Measurements from ENCODE around the gene SLC5A6. TPM values are rescaled to one million over a fixed set of nuclear protein-coding genes. Genes with fewer than 3 reads are reported as not detected.

SLC5A6 gene
- polyA plus RNA-seq, 1 donor: 18.6 TPM

DNA sequence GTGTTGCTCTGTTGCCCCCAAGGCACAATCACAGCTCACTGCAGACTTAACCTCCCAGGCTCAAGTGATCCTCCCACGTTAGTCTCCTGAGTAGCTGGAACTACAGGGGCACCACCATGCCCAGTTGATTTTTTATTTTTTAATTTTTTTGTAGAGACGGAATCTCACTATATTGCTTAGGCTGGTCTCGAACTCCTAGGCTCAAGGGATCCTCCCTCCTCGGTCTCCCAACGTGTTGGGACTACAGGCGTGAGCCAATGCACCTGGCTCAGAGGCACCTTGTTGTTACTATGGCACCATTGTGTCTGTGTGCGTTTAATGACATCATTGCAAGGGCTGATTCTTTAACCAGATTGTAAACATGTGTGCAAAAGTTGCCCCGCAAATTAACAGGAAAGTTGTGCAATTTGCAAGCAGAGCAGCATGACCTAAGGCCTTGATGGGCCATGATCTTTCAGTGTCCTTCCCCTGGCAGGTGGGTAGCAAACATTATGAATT lies 40.7 kb downstream of the SLC5A6 start:
- DNase-seq: no peak

DNA sequence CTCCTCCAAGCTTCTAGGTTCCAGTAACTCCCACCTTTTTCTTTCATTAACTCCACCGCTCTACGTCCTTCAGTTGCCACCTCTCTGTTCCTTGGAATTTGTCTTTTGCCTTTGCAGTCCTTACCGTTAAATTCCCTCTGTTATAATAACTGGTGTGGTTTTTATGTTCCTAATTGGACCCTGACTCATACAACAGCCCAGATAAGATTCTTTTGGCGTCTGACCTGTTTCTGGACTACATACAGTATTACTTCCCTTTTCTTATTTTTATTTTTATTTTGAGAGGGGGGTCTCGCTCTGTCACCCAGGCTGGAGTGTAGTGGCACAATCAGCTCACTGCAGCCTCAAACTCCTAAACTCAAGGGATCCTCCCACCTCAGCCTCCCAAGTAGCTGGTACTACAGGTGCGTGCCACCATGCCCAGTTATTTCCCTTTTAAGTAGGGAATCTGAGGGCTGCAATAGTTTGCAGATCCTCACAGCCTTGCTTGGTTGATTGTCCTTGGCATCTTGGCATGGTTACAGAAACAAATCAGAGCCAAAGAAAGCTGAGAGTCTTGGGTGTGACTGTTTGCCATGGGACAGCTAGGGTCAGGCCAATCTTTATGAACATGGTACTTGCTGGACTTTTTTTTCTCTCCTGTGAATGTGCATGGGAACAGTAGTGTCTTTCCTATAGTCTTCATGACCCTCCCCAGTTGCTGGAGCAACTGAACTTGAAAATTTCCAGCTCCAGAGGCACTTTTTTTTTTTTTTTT lies 41.3 kb downstream of the SLC5A6 start:
- no peak for DNase-seq

DNA sequence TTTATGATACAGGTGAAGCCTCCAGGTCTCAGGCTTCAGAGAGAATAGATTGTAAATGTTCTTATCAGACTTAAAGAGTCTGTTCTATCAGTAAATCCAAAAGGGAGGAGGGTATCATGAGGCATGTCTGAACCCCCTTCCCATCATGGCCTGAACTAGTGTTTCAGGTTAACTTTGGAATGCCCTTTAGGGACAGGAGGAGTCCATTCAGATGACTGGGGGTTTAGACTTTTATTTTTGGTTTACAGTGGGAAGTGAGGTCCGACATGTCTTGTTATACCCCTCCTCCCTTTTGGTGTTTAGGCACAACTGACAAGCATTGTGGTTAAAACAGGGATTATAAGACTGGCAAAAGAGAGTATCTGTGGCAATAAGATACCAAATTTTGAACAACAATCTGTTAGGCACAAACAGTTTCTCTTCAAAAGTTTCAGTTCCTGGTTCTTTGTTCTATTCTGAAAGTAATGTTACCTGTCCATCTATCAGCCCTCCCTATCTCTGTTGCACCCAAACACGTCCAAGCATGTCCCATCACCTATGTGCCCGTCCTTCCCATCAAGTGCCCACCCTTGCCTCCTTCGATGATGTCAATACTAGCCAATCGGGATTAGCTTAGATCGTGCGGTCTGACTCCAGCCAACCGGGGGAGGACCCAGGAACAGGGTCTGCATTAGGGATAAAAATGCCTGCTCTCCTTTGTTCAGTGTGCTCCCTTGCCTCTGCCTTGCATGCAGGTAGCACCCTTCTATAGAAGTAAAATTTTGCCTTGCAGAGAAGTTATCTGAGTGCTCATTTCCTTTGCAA lies 46.9 kb downstream of the SLC5A6 start:
- DNase-seq: no peak

DNA sequence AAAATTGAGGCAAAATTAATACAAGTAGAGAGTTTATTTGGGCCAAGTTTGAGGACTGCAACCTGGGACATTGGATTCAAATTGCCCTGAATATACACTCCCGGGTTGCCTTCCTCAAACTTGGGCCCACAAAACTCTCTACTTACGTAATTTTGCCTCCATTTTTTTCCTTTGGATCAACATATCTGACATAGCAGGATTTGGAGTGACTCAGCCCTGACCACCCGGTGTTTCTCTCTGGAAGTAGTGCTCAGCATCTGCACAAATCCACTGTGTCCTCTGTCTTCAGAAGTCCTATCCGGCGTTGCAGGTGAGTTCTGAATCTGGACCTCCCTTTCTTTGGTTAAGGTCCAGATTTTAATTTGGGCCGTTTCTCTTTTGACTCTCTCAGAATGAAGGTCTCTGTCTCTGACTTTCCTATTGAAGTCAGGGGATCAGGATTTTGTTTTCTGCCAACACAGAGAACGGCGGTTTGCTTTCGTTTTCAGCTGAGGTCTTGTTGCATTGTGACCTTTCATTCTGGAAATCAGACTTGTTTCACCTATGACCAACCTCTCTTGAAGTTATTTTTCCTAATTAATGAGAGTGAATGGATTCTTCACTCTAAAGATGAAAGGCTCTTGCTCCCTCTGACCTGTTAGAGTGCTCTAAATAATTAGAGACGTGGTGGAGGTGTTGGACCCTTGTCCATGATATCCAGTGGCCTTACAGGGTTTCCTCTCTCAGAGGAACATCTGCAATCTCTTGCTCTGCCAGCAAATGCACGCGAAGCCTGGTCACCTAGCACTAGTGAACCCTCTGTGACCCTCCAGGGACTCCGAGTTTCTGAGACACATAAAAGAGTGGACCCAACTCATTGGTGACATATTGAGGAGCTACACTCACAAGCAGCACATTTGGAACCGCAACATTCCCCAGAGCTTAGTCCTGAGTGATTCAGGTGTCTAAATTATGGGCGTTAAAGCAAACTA lies 49.6 kb downstream of the SLC5A6 start:
- DNase-seq: no peak

DNA sequence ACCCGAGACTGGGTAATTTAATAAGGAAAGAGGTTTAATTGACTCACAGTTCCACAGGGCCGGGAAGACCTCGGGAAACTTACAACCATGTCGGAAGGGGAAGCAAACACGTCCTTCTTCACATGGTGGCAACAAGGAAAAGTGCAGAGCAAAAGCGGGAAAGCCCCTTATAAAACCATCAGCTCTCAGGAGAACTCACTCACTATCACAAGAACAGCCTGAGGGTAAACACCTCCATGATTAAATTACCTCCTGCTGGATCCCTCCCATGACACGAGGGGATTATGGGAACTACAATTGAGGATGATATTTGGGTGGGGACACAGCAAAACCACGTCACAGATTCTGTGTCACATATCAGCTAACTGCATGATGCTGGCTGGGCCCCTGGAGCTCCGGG lies 51.9 kb downstream of the SLC5A6 start:
- no peak for DNase-seq

GRCh38 chr2:27159271-27159670 lies 52.8 kb downstream of the SLC5A6 start:
- no peak for DNase-seq

GRCh38 chr2:27158468-27158867 lies 53.6 kb downstream of the SLC5A6 start:
- no peak for DNase-seq

DNA sequence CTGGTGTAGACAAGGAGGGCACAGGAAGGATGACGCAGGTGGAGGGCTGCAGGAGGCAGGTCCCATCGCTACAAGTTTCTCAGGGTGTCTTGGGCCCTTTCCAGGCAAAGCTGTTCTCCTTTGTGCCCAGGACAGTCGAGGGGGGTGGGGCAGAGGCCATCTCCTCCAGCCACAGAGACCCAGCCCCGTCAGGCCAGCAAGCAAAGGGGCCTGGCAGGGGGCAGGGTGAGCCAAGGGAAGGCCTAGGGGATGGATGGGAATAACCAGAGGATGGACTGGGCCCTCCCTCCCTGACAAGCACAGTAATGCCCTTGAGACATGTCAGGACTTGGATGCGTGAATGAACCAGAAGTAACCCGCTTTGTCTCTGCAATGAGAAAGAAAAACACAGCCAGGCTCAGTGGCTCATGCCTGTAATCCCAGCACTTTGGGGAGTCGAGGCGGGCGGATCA lies 57.0 kb downstream of the SLC5A6 start:
- DNase-seq: no peak

DNA sequence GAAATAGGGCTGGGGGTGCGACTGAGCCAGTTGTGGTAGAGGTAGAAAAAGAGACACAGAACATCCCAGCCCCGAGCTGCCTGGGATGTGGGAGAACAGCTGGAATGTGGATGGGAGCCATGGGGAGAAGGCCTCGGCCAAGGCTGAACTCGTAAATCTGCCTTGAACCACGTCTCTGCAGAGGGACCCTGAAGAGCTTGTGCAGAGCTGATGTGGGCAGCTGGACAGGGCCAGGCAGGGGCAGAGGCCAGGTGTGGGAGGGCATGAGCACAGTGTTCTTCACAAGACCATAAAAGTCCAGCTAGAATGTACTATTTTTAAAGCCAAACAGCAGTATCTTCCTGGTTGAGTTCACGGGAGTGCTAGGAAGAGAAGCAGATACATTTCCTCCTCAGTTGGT lies 57.6 kb downstream of the SLC5A6 start:
- DNase-seq: no peak

DNA sequence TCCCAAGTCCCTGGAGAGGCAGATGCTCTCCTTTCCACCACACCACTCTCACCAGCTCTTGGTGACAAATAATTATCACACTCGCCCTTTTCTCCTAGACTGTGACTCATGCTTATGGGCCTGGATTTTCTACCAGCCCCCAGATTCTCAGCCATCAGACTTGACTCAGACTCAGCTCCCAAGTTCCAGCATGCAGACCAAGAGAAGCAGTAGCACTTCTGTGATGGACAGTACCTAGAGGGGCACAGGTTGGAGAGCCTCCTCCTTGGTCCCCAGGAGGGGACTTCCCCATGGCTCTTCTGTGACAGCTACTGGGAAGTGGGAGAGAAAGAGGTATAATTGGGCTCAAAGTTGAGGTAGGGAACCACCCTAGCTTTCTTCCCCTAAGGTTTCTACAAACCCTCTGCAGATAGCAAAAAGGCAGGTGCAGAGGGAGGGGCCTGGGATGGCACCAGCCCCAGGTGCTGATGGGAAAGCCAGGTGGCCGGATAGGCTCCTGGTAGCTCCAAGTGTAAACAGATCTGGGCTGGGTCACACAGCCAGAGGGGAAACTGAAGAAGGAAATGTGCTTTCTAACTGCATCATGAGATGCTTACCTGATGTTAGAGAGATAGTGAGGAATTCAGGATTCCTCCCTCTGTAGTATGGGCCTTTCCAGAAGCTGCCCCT lies 59.1 kb downstream of the SLC5A6 start:
- no peak for DNase-seq

- DNase-seq: no peak
These were observed 59.8 kb downstream of the SLC5A6 start for GRCh38 chr2:27152102-27152795.

DNA sequence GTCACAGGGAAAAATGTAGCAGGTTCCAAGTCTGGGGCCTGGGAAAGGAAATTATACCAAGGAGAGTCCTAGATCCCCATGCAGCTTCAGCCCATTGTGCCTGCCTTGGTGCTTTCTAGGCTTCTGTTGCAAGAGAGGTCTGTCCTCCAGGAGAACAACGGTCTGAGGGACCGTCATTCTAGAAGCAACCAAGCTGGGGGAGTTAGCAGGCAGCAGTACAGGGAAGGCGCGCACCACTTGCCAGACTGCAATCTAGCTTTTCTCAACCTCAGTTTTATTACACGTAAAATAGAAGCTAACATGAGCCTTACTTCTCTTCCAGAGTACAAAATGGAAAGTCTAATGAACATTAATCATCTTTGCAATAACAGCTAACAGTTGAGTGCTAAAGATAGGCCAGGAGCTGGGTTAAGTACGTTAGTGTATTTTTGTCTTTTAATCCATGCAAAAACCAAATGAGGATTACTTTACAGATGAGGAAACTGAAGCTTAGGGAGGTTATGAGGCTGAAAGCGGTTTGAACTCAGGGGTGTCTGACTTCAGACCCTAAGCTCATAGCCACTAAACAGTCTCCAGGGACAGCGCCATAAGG lies 61.3 kb downstream of the SLC5A6 start:
- DNase-seq: no peak

Other genes starting within 250 kb of the SLC5A6 start
- 41.2 TPM for gene MAPRE3, start 241.6 kb downstream of the SLC5A6 start, polyA plus RNA-seq (ENCODE audit: insufficient read length)
- gene TMEM214, start 179.3 kb downstream of the SLC5A6 start, polyA plus RNA-seq (ENCODE audit: insufficient read length): 57.7 TPM
- gene AGBL5, start 160.6 kb downstream of the SLC5A6 start, polyA plus RNA-seq (ENCODE audit: insufficient read length): 18.8 TPM
- gene OST4, start 140.6 kb downstream of the SLC5A6 start, polyA plus RNA-seq (ENCODE audit: insufficient read length): 202 TPM
- gene EMILIN1, start 133.7 kb downstream of the SLC5A6 start, polyA plus RNA-seq (ENCODE audit: insufficient read length): 66.7 TPM
- 1.5 TPM for gene KHK, start 125.5 kb downstream of the SLC5A6 start, polyA plus RNA-seq (ENCODE audit: insufficient read length)
- 0.75 TPM for gene CGREF1, start 93.1 kb downstream of the SLC5A6 start, polyA plus RNA-seq (ENCODE audit: insufficient read length)
- gene ABHD1, start 88.5 kb downstream of the SLC5A6 start, polyA plus RNA-seq (ENCODE audit: insufficient read length): 0.18 TPM
- gene PREB, start 77.6 kb downstream of the SLC5A6 start, polyA plus RNA-seq (ENCODE audit: insufficient read length): 35.1 TPM
- gene PRR30, start 72.9 kb downstream of the SLC5A6 start, polyA plus RNA-seq (ENCODE audit: insufficient read length): not detected
- gene TCF23, start 63.3 kb downstream of the SLC5A6 start, polyA plus RNA-seq (ENCODE audit: insufficient read length): 0.17 TPM
- gene ATRAID, start 227 bp downstream of the SLC5A6 start, polyA plus RNA-seq (ENCODE audit: insufficient read length): 83.7 TPM
- 28.0 TPM for gene CAD, start 5.1 kb upstream of the SLC5A6 start, polyA plus RNA-seq (ENCODE audit: insufficient read length)
- 2.8 TPM for gene SLC30A3, start 50.8 kb upstream of the SLC5A6 start, polyA plus RNA-seq (ENCODE audit: insufficient read length)
- 0.34 TPM for gene DNAJC5G, start 63.2 kb upstream of the SLC5A6 start, polyA plus RNA-seq (ENCODE audit: insufficient read length)
- 128 TPM for gene TRIM54, start 70.2 kb upstream of the SLC5A6 start, polyA plus RNA-seq (ENCODE audit: insufficient read length)
- gene UCN, start 96.2 kb upstream of the SLC5A6 start, polyA plus RNA-seq (ENCODE audit: insufficient read length): 2.5 TPM
- gene MPV17, start 110.8 kb upstream of the SLC5A6 start, polyA plus RNA-seq (ENCODE audit: insufficient read length): 46.8 TPM
- 32.5 TPM for gene GTF3C2, start 144.5 kb upstream of the SLC5A6 start, polyA plus RNA-seq (ENCODE audit: insufficient read length)
- gene EIF2B4, start 158.1 kb upstream of the SLC5A6 start, polyA plus RNA-seq (ENCODE audit: insufficient read length): 34.4 TPM
- gene SNX17, start 158.3 kb upstream of the SLC5A6 start, polyA plus RNA-seq (ENCODE audit: insufficient read length): 75.0 TPM
- 15.4 TPM for gene ZNF513, start 168.5 kb upstream of the SLC5A6 start, polyA plus RNA-seq (ENCODE audit: insufficient read length)
- 57.8 TPM for gene PPM1G, start 197.3 kb upstream of the SLC5A6 start, polyA plus RNA-seq (ENCODE audit: insufficient read length)
- 115 TPM for gene NRBP1, start 216.4 kb upstream of the SLC5A6 start, polyA plus RNA-seq (ENCODE audit: insufficient read length)
- 1.4 TPM for gene KRTCAP3, start 230.1 kb upstream of the SLC5A6 start, polyA plus RNA-seq (ENCODE audit: insufficient read length)